Muscle layer of colon (tissue), 2 donors: ENCODE results near the gene CCN6.
A peak's percentile ranks its signal among the peaks of the same experiment; 100 is the strongest.

Experiments used
- H3K27ac ChIP-seq: one replicate; pipeline ENCODE4 v1.7.0; 2013; ENCODE audit warnings: low read depth, mild to moderate bottlenecking, low read length, moderate library complexity
- H3K27me3 ChIP-seq, 2 donors: one replicate each; pipeline ENCODE4 v1.7.0; 2013; ENCODE audit warnings: low read length in 2 of 2, mild to moderate bottlenecking in 2 of 2; ENCODE audit not compliant: insufficient read depth in 2 of 2, control insufficient read depth in 1 of 2
- H3K36me3 ChIP-seq: one replicate; pipeline ENCODE4 v1.7.0; 2013; ENCODE audit warnings: mild to moderate bottlenecking, low read length; ENCODE audit not compliant: insufficient read depth
- H3K4me1 ChIP-seq: one replicate; pipeline ENCODE4 v1.7.0; 2013; ENCODE audit warnings: mild to moderate bottlenecking, low read length; ENCODE audit not compliant: insufficient read depth
- H3K4me3 ChIP-seq, 2 donors: one replicate each; pipeline ENCODE4 v1.7.0; 2013; ENCODE audit warnings: low read length in 2 of 2, low read depth in 1 of 2, mild to moderate bottlenecking in 1 of 2, moderate library complexity in 1 of 2
- H3K9ac ChIP-seq: one replicate; pipeline ENCODE4 v1.7.0; 2013; ENCODE audit warnings: low read length
- H3K9me3 ChIP-seq: one replicate; pipeline ENCODE4 v1.7.0; 2013; ENCODE audit warnings: mild to moderate bottlenecking, low read length
- donor health status: abdominal sarcoma.
- donor health status: Adenocarcinoma of cecum.

Gene CCN6

GRCh38 chr6:112054001-112054400 lies at the start of gene CCN6:
Gene CCN6 (plus strand): TSS chr6:112054104. CDS start chr6:112054358, 254 bp downstream.
- H3K27ac ChIP-seq = no peak within 1 kb of the TSS
- H3K36me3 ChIP-seq = no peaks in the 10 kb centered on the region
- H3K4me1 ChIP-seq = peaks cover 8% of the 10 kb centered on the region

DNA sequence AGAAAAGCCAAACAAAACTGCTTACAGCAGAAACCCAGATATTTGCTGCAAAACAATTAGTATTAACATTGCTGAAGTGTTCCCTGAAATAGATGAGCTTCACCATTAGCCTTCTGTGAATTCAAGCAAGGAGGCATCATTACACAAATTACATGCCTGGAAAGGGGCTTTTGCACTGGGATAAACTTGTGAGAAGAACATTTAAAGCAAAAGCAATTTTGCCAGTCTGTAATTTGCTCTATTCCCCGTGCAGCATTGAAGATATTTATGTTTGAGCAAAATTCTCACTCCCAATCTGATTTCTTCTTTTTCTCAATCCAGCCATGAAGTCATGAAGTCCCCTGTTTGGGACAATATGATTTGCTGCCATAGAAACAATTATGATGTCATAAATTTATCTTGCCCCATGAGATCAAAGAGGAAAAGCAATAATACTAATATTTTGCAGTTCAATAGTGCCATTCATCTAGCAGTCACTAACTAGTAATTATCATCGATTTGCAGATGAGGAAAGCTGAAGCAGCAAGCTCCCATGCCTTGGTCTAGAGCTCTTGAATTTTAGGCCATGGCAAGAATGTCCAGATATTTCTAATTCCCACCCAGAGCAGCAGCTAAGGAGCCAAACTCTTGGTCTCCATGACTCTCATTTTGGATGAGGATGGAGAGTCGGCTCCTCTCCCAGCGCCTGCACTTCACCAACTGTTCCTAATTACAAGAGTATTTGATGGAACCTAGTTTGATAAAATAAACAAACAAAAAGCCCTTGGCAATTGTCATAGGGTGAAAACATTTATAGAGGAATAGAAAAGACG lies 49.5 kb upstream of the CCN6 start:
- Histone ChIP-seq H3K4me1 (peaks cover 45% of the 10 kb centered on the region), H3K36me3 (no peaks in the 10 kb centered on the region), H3K4me3 (no peak overlapping the region), H3K27me3 (no peaks in the 10 kb centered on the region), H3K9me3 (no peaks in the 10 kb centered on the region), H3K27ac (no peak overlapping the region), H3K9ac (no peak overlapping the region)

More at GRCh38 chr6:112054001-112054400, at the start of gene CCN6:
- Histone ChIP-seq H3K9ac (no peak within 1 kb of the TSS), H3K27me3 (no peaks in the 10 kb centered on the region), H3K9me3 (no peaks in the 10 kb centered on the region), H3K4me3 (no peak within 1 kb of the TSS)

- Histone ChIP-seq H3K9me3 (no peaks in the 10 kb centered on the region), H3K36me3 (no peaks in the 10 kb centered on the region), H3K27ac (no peak overlapping the region), H3K9ac (no peak overlapping the region), H3K4me3 (no peak overlapping the region), H3K4me1 (peaks cover 45% of the 10 kb centered on the region), H3K27me3 (no peaks in the 10 kb centered on the region)
These were observed 48.9 kb upstream of the CCN6 start for GRCh38 chr6:112005013-112005371.

- Histone ChIP-seq H3K27ac (peak overlapping the region; percentile 28), H3K4me3 (no peak overlapping the region), H3K27me3 (no peaks in the 10 kb centered on the region), H3K4me1 (peaks cover 45% of the 10 kb centered on the region), H3K9ac (no peak overlapping the region), H3K9me3 (no peaks in the 10 kb centered on the region), H3K36me3 (no peaks in the 10 kb centered on the region)
These were observed 46.6 kb upstream of the CCN6 start for GRCh38 chr6:112007254-112007653.

- Histone ChIP-seq H3K9ac (no peak overlapping the region), H3K27ac (peak overlapping the region; percentile 28), H3K27me3 (no peaks in the 10 kb centered on the region), H3K36me3 (no peaks in the 10 kb centered on the region), H3K9me3 (no peaks in the 10 kb centered on the region), H3K4me1 (peaks cover 45% of the 10 kb centered on the region), H3K4me3 (no peak overlapping the region)
These were observed 46.1 kb upstream of the CCN6 start for GRCh38 chr6:112007805-112008204.

DNA sequence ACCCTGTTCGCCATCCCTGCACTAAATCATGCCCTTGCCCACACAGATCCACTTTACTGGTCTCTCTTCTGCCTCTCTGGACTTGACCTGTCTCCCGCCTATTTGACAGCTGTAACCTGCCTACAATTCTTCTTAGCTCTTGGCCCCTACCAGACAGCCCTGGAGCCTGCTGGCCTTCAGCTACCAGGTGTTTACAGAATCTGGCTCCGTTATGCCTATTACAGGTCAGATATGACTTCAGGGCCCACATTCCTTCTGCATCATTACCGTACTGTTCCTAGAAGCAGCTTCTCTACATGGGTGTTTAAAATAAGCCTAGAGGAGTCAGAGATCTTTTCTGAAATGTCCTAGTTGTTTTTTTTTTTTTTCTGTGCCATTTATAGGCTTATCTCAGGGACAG lies 45.4 kb upstream of the CCN6 start:
- H3K9ac ChIP-seq = no peak overlapping the region
- H3K4me3 ChIP-seq = peak overlapping the region in 1 of 2 donors; percentile 4
- H3K4me1 ChIP-seq = peaks cover 43% of the 10 kb centered on the region
- H3K36me3 ChIP-seq = no peaks in the 10 kb centered on the region
- no peaks in the 10 kb centered on the region for H3K27me3 ChIP-seq
- H3K27ac ChIP-seq = no peak overlapping the region
- H3K9me3 ChIP-seq = no peaks in the 10 kb centered on the region

GRCh38 chr6:112010328-112010727 lies 43.6 kb upstream of the CCN6 start:
- H3K27me3 ChIP-seq = no peaks in the 10 kb centered on the region
- H3K27ac ChIP-seq = no peak overlapping the region
- no peak overlapping the region for H3K9ac ChIP-seq
- H3K36me3 ChIP-seq = no peaks in the 10 kb centered on the region
- no peak overlapping the region for H3K4me3 ChIP-seq
- no peaks in the 10 kb centered on the region for H3K9me3 ChIP-seq
- peaks cover 31% of the 10 kb centered on the region for H3K4me1 ChIP-seq

GRCh38 chr6:112013051-112013450 lies 40.9 kb upstream of the CCN6 start:
- no peak overlapping the region for H3K4me3 ChIP-seq
- no peak overlapping the region for H3K27ac ChIP-seq
- H3K9ac ChIP-seq = no peak overlapping the region
- H3K4me1 ChIP-seq = peaks cover 16% of the 10 kb centered on the region
- H3K27me3 ChIP-seq = no peaks in the 10 kb centered on the region
- H3K9me3 ChIP-seq = no peaks in the 10 kb centered on the region
- H3K36me3 ChIP-seq = no peaks in the 10 kb centered on the region

GRCh38 chr6:112014483-112014882 lies 39.4 kb upstream of the CCN6 start:
- Histone ChIP-seq H3K27ac (no peak overlapping the region), H3K9me3 (no peaks in the 10 kb centered on the region), H3K4me1 (peaks cover 10% of the 10 kb centered on the region), H3K4me3 (no peak overlapping the region), H3K36me3 (no peaks in the 10 kb centered on the region), H3K27me3 (no peaks in the 10 kb centered on the region), H3K9ac (no peak overlapping the region)

DNA sequence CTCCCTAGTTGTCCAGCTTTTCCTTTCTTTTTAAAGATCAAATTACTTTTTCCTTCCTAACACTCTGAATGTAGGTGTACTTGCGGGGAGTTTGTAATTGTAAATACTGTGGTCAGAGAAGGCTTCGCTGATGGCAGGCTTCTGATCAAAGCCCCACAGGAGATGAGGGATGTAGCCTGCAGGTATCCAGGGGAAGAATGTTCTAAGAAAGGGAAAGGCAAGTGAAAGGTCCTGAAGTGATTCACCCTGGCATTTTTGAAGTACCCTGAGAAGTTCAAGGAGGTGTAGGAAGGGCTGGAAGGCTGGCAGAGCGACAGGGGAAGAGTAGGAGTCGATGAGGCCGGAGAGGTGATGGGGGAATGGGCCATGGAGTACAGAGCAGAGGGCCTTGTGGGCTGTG lies 38.2 kb upstream of the CCN6 start:
- no peaks in the 10 kb centered on the region for H3K36me3 ChIP-seq
- no peaks in the 10 kb centered on the region for H3K9me3 ChIP-seq
- no peak overlapping the region for H3K9ac ChIP-seq
- peaks cover 14% of the 10 kb centered on the region for H3K4me1 ChIP-seq
- H3K27ac ChIP-seq = no peak overlapping the region
- no peak overlapping the region for H3K4me3 ChIP-seq
- no peaks in the 10 kb centered on the region for H3K27me3 ChIP-seq

DNA sequence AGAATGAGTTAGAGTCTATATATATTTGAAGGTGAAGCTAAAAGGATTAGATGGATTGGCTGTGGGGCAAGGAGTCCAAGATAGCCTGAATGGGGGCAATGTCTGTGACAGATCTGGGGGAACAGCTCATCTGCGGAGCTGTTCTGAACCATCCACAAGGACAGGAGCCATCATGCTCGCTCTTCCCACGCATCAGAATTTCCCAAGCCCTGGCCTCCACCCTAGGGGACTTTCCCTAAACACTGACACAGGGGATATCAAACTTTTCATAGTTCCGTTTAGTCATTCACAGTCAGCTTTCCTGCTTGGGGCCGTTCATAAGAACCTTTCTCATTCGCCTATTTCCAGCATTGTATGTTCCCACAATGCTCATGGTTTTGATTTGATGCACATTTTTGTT lies 37.6 kb upstream of the CCN6 start:
- Histone ChIP-seq H3K9ac (no peak overlapping the region), H3K4me1 (peaks cover 14% of the 10 kb centered on the region), H3K27ac (no peak overlapping the region)

DNA sequence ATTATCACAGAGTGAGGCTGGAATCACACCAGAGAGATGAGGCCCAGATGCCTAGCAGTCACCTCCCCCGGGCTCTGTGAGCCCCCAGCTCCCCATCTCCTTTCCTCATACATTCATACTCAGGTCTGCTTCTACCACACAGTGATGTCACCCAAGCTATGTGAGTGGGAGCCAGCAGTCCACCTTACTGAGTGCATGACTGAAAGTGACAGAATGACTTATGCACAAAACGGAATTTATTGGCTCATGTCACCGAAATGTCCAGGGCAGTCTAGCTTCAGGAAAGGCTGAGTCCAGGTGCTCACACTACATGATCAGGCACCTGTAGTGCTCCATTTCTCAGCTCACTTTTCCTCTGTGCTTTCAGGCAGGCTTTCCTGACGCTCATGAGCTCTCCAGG lies 36.7 kb upstream of the CCN6 start:
- no peaks in the 10 kb centered on the region for H3K36me3 ChIP-seq
- no peak overlapping the region for H3K9ac ChIP-seq
- H3K4me3 ChIP-seq = no peak overlapping the region
- H3K4me1 ChIP-seq = peaks cover 20% of the 10 kb centered on the region
- no peaks in the 10 kb centered on the region for H3K27me3 ChIP-seq
- no peak overlapping the region for H3K27ac ChIP-seq
- no peaks in the 10 kb centered on the region for H3K9me3 ChIP-seq

More for the DNA sequence above, 37.6 kb upstream of the CCN6 start:
- no peaks in the 10 kb centered on the region for H3K9me3 ChIP-seq
- H3K4me3 ChIP-seq = no peak overlapping the region
- no peaks in the 10 kb centered on the region for H3K36me3 ChIP-seq
- H3K27me3 ChIP-seq = no peaks in the 10 kb centered on the region
